GM18861 (cell line): ENCODE results near the gene DOCK6.

Experiments used
- ATAC-seq: cut with Tn5 transposase; IDR thresholded peaks from one replicate; pipeline ENCODE4 v1.9.1; 2021; ENCODE audit not compliant: unreplicated experiment

DOCK6 gene, protein sequence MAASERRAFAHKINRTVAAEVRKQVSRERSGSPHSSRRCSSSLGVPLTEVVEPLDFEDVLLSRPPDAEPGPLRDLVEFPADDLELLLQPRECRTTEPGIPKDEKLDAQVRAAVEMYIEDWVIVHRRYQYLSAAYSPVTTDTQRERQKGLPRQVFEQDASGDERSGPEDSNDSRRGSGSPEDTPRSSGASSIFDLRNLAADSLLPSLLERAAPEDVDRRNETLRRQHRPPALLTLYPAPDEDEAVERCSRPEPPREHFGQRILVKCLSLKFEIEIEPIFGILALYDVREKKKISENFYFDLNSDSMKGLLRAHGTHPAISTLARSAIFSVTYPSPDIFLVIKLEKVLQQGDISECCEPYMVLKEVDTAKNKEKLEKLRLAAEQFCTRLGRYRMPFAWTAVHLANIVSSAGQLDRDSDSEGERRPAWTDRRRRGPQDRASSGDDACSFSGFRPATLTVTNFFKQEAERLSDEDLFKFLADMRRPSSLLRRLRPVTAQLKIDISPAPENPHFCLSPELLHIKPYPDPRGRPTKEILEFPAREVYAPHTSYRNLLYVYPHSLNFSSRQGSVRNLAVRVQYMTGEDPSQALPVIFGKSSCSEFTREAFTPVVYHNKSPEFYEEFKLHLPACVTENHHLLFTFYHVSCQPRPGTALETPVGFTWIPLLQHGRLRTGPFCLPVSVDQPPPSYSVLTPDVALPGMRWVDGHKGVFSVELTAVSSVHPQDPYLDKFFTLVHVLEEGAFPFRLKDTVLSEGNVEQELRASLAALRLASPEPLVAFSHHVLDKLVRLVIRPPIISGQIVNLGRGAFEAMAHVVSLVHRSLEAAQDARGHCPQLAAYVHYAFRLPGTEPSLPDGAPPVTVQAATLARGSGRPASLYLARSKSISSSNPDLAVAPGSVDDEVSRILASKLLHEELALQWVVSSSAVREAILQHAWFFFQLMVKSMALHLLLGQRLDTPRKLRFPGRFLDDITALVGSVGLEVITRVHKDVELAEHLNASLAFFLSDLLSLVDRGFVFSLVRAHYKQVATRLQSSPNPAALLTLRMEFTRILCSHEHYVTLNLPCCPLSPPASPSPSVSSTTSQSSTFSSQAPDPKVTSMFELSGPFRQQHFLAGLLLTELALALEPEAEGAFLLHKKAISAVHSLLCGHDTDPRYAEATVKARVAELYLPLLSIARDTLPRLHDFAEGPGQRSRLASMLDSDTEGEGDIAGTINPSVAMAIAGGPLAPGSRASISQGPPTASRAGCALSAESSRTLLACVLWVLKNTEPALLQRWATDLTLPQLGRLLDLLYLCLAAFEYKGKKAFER (N-terminal part only)

DNA sequence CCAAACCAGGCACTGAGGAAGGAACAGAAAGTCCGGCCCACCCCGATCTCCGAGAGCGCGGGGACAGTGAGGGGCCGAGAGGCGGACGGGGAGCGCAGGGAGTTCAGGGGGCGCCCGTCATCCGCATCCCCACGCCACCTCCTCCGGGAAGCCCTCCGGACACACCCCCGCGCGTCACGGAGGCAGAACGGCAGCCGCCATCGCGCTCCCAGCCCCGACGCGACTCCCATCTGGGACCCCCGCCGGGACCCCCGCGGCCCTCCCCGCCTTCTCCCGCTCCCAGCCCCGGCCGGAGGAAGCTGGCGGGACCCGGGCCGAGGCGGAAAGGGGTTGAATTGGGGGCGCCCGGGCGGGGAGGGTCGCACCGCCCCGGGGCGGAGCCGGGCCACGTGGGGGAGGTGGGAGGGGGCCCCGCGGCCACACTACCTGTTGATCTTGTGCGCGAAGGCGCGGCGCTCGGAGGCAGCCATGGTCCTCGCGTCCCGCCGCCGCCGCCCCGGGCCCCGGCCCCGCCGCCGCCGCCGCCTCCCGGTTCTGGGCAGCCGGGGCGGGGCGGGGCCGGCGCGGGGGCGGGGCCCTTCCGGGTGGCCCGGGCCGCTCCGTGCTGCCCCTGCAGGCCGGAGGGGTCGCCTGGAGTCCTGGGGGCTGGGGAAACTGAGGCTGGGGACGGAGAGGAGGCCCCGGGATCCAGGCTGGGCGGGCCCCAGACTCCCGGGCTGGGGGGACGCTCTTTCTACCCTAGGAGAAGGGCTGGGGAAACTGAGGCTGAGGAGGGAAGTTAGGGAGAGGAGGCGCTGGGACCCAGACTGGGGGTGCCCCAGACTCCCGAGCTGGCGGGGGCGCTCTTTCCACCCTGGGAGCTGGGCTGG lies at the start of gene DOCK6:
Gene DOCK6, minus strand, starts transcription at position 554 of the 869 bp plus-strand sequence. Its CDS starts 84 bp downstream, at position 470.
- no peak for ATAC-seq

DNA sequence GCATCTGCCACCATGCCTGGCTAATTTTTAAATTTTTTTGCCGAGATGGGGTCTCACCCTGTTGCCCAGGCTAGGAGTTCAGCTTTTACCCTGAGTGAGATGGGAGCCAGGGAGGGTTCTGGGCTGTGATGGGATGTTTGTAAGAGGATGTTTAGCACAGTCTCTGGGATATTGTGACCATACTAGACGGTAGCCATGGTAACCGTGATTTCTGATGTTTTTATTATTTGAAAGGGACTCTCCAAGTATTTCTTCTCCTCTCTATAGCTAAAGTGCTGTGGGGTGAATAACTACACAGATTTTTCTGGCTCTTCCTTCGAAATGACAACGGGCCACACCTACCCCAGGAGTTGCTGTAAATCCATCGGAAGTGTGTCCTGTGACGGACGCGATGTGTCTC lies 44.0 kb upstream of the DOCK6 start:
- no peak for ATAC-seq

DNA sequence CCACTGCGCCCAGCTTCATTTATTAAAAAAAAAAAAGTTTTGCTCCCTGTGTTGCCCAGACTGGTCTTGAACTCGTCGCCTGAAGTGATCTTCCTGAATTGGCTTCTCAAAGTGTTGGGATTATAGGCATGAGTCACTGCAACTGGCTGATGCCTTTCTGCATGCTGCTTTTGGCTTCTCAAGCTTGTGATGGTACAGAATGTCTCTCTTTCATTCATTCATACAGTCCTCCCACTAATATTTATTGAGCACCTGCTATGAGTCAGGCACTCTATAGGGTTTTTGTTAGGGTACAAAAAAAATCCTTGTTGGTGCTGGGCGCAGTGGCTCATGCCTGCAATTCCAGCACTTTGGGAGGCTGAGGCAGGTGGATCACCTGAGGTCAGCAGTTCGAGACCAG lies 42.6 kb upstream of the DOCK6 start:
- ATAC-seq, result no peak

DNA sequence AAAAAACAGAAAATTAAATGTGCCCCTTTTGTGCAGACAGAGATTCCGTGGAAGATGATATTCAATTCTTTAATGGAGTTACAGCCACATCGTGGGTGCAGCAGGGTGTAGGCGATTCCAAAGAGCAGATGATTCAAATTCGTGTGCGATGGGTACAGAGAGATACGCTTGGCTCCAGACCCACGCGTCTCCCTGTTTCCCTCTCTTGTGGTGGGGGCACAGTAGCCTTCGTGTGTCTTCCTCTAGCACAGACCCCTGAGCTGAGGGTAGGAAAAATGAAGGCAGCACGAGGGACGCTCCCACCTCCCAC lies 38.4 kb upstream of the DOCK6 start:
- no peak for ATAC-seq

DNA sequence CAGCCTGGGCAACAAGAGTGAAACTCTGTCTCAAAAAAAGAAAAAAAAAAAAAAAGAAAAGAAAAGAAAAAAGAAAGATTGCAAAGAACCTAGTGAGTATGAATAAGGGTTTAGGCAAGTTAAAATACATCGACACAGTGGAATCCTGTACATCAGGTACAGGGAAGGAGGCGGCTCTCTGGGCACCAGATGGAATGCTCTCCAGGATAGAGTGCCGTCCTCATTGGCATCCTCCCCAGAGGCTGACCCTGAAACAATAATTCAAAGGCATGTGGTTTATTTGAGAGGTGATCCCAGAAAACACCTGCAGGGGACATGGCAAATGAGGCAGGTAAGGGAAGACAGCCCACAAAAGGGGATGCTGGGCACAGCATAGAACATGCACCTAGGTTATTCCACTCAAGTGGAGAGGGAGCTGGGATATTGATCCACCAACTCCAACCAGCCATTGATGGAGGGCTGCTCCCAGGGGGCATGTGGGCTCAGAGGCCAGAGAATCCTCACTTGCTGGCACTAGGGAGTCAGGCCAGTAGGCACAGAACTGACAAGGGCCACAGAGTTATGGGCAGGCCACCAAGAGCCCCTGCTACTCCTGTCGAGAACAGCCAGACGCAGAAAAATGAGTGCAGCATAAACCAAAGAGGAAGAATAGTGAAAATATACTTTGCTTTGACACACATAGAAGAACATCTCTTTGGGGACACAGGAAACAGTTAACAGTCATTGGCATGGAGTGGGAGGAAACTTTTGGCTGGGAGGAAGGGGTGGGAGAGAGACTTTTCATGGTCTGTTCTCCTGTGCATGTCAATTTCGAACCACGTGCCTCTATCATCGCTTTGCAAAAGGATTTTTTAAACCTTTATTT lies 37.9 kb upstream of the DOCK6 start:
- ATAC-seq, result no peak

DNA sequence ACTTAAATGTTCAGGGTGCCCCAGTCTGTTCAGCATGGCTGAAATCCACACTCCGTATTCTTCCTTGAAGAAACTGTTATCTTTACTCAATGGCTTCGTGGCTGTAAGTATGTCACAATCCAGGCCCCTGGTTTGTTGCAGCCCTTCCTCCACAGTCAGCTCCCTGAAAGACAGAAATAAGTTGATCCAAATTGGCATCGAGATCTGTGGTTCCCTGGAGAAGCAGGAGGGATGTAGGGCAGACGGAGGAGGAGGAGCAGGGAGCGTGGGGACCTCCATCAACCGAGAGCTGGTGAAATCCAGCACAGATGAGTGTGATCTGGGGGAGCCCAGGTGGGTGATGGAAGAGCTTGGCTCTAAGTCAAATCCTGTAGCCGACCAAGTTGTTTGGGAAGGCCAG lies 33.9 kb upstream of the DOCK6 start:
- no peak for ATAC-seq

DNA sequence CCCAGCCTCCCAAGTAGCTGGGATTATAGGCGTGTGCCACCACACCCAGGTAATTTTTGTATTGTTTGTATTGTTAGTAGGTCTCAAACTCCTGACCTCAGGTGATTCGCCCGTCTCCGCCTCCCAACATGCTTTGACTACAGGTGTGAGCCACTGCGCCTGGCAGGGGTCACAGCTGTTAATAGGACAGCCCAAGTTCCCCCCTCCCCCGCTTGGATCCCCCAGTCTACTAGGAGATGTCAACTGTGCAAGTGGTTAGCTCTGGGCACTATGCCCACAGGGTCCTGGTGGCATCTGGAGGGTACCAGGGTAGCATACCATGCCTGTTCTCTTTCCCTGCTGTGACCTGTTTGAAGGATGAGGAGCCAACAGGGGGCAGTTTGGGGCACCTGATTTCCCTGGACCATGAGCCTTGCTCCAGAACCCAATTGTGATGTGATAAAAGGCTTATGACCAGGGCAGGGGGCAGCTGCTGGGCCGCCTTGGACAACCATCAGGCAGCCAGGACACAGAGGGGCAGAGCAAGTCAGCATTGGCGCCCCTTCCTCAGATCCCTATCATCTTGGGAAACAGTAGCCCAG lies 33.4 kb upstream of the DOCK6 start, which contains the start of gene TSPAN16:
Gene TSPAN16, plus strand, starts transcription at position 496 of the 581 bp plus-strand sequence. CDS start 138 bp downstream, outside the sequence.
- ATAC-seq, result no peak

DNA sequence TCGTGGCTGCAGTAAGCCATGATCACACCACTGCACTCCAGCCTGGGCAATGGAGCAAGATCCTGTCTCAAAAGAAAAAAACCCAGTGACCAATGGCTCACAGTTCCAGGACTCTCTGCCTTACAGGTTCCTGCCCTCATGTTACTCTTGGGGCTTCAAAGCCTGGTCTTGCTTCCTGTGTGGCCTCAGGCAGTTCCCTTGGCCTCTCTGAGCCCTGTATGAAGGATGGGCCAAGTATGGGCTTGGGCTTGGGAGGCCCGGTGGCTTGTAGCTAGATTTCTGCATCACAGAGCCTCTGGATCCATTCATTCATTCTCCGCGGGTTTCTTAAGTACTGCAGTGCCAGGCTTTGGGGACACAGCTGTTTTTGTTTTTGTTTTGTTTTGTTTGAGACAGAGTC lies 32.9 kb upstream of the DOCK6 start:
- ATAC-seq, result no peak

DNA sequence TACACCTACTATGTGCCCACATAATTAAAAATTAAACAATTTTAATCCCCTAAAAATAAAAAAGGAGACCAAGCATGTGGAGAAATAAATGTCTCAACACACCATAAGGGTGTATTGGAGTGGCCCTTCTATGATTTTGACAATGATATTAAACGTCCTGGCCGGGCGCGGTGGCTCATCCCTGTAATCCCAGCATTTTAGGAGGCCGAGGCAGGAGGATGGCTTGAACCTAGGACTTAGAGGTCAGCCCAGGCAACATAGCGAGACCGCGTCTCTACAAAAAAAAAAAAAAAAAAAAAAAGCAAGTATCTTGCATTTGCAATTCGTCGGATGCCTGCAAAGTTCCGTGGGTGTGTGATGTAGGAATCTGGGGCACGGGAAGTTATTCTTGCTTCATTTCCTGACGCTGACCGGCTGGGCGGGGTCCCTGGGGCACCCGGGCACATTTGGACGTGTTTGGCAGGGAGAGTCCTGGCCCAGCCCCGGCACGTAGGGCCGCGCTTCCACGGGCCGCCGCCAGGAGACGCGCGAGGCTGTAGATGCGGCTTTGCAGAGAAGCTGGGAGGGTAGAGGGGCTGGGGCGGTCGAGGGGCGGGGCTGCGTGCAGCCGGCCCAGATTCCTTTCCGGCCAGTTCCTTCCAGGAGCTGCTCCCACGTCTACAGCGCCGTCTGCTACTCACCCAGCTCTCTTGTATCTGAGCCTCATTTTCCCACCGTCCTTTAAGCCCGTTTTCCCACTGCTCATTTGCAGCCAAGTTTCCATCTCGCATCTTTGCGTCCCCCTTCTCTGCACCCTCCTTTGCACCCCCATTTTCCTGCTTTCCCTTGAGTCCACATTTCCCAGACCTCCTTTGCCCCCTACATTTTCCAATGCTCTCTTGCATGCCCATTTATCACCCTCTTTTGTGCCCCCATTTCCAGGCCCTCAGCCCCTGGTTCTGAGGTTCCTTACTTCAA lies 31.4 kb upstream of the DOCK6 start:
- ATAC-seq, result no peak

DNA sequence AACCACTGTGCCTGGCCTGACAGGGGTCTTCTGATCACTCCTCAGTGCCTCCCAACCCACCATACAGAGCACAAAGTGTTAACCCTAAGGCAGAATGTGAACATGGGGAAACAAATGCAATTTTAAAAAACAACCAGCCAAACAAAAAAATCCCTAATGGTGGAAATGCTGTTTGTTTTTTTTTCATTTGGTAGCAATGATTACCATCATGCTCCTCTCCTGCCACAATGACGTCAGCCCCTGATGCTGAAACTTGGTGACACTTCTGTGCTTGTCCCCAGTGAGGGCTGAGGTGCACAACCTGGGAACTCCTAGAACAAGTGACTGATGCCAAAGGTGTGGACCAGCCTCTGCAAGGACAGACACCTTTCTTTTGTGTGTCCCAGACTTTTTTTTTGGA lies 29.7 kb upstream of the DOCK6 start:
- ATAC-seq, result no peak

DNA sequence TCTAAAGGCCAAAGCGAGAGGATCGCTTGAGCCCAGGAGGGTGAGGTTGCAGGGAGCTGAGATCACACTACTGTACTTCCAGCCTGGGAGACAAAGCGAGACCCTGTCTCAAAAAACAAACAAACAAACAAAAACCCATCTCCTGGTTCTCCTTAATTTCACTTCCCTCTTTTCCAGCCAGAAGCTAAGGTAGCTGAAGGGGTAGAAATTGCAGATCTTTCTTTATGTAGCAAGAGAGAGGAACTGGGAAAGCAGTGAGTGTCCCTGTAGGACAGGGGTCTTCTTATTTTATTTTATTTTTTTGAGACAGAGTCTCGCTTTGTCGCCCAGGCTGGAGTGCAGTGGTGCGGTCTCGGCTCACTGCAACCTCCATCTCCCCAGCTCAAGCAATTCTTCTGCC lies 29.1 kb upstream of the DOCK6 start:
- ATAC-seq, result no peak

DNA sequence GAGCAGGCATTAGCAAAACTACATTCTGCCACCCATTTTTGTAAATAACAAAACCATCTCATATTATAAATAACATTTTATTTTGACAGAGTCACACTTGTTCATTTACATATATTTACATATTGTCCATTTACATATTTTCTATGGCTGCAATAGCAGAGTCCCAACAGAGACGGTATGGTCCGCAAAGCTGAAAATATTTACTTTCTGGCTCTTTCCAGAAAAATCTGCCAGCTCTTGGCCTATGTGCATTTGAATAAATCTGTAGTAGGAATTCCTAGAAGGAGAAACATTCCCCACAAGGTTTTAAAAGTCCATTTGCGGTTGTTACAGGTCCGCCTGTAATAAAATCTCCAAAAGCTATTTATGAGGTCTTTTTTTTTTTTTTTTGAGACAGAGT lies 27.9 kb upstream of the DOCK6 start:
- ATAC-seq, result no peak

DNA sequence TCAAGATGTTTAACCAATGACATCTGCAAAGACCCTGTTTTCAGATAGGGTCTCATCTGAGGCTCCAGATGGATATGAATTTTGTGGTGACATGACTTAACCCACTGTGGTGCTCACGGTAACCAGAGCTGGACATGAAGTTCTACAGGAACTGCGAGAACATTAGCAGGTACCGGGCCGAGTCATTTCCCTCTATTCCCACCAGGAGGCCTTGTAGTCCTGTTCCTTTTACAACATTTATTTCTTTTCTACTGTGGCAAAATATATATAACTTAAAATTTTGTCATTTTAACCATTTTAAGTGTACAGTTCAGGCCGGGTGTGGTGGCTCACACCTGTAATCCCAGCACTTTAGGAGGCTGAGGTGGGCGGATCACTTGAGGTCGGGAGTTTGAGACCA lies 26.0 kb upstream of the DOCK6 start:
- no peak for ATAC-seq

DNA sequence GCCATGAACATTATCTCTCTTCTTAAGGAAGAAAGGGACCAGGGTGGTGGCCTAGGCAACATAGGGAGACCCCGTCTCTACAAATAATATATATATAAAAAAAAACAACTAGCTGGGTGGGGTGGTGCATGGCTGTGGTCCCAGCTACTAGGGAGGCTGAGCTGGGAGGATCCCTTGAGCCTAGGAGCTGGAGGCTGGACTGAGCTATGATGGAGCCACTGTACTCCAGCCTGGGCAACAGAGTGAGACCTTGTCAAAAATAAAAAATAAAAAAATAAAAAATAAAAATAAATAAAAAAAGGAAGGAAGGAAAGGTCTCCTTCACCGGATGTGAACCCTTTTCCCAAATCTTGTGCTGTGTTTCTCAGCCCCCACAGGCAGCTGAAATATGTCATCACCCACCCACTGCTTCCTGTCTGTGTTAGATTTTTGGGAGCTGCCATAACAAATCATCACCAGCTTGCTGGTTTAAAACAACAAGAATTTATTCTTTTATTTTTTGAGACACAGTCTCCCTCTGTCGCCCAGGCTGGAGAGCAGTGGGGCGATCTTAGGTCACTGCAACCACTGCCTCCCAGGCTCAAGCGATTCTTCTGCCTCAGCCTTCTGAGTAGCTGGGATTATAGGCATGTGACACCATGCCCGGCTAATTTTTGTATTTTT lies 24.1 kb upstream of the DOCK6 start:
- ATAC-seq, result no peak

DNA sequence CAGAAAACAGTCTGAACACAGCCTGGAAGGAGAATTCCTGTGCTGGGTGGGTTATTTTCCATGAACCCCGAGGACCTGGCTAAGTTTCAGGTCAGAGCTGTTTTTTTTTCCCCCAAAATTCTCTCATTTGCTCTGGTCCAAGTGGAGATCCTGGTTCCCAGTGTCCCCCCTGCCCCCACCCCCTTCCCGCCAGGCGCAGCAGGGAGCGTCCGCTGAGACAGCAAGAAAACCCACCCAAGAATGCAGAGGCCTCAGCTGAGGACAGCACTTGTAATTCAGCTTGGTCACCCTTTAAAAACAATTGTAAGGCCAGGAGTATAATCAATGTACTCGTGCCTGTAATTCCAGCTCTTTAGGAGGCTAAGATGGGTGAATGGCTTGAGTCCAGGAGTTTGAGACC lies 22.2 kb upstream of the DOCK6 start:
- no peak for ATAC-seq

DNA sequence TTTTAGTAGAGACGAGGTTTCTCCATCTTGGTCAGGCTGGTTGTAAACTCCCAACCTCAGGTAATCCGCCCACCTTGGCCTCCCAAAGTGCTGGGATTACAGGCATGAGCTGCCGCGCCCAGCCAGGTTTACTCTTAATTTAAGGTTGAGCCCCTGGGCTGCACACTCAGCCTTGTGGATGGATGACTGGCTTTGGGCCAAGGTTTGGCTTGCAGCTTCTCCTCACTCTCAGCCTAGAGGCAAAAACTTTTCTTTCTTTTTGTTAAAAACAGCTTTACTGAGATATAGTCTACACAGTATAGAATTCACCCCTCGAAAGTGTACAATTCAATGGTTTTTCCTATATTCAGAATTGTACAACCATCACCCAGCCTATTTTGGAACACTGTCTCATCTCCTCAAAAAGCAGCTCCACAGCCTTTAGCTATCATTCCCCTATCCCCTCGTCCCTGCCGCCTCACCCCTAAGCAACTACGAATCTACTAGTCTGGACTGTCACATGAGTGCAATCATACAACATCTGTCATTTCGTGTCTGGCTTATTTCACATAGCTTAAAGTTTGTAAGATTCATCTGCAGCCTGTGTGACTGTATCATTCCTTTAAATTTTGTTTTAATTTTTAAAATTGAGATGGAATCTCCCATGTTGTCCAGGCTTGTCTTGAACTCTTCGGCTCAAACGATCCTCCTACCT lies 19.2 kb upstream of the DOCK6 start:
- ATAC-seq, result no peak
